Amygdala (tissue), 56 donors: ENCODE results near the gene PIGX.
"Not testable (repeated sequence)": the region's sequence is repeated elsewhere in the genome, so short reads cannot be mapped to it uniquely, and the experiment has no call there.

Source experiments
- DNase-seq, 56 donors: peaks; one replicate each; lab custom pipeline; 2025; lab: John Stamatoyannopoulos, UW

The PIGX gene

GRCh38 chr3:196699749-196700148 is 12.4 kb upstream of the PIGX start:
- DNase-seq = no peak

DNA sequence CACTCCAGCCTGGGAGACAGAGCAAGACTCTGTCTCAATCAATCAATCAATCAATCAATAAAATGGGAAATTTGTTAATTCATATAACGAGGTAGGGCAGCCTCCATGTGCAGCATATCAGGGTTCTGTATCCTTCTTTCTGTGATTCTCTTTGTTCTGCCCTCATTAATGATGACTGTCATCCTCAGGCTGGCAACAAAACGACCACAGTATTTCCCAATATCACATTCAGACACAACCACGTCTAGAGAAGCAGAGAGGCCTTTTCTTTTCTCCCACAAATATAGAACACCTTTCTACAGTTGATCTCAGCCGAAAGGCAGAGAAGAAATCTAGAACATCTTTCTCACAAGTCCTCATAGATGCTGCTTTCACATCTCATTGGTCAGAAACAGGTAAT is 11.4 kb upstream of the PIGX start:
- DNase-seq = no peak

GRCh38 chr3:196706327-196706726 is 5.8 kb upstream of the PIGX start:
- DNase-seq = no peak

GRCh38 chr3:196706731-196707130 is 5.4 kb upstream of the PIGX start:
- DNase-seq = no peak

DNA sequence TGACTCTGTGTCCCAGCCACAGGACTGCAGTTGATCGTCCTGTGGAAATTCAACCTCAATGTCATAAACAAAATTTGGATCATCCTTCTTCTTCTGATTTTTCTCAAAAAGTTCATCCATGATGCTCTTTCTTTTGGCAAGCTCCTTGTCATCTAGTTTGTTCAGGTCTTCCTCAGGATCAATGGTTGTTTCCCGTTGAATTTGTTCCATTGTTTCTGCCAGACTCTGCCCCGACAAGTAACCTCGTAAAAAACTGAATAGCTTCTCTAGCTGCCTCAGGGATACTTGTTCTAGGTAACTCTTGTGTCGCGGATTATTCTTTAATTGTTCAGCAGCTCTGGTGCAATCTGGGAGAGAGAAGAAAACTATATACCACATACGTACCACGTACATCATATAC is 4.6 kb upstream of the PIGX start:
- DNase-seq = no peak

DNA sequence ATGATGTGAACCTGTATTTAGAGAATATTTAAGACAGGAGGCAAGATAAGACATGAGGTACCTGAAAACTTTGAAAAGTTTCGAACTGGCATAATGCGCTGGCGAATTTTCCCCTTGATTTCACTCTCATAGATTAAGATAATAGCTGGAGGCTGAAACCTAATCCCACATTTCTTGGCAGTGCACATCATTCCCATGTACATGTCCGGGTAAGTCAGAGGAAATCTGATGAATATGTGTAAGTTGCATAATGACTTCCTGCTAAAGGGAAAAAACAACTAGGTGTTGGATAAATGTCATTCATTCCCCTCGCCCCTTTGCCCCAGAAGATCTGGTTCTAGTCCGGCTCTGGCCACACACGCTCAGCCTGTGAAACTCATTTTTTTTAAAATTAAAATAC is 3.7 kb upstream of the PIGX start:
- DNase-seq = no peak

- DNase-seq = peak in 39 of 56 donors; percentile 21 to 90 (median 69)
Observed at GRCh38 chr3:196712514-196713413, 587 bp downstream of the PIGX start.

DNA sequence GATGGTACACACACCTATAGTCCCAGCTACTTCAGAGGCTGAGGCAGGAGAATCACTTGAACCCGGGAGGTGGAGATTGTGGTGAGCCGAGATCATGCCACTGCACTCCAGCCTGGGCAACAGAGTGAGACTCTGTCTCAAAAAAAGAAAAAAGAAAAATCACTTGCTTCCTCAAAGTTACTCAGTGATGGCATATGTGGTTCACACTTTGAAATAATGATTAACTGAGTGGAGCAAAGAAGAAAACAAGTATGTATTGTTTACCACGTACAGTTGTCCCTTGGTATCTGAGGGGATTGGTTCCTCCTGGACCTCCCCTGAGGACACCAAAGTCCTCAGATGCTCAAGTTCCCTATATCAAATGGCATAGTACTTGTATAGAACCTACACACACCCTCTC is 5.0 kb downstream of the PIGX start:
- not testable (repeated sequence) for DNase-seq

DNA sequence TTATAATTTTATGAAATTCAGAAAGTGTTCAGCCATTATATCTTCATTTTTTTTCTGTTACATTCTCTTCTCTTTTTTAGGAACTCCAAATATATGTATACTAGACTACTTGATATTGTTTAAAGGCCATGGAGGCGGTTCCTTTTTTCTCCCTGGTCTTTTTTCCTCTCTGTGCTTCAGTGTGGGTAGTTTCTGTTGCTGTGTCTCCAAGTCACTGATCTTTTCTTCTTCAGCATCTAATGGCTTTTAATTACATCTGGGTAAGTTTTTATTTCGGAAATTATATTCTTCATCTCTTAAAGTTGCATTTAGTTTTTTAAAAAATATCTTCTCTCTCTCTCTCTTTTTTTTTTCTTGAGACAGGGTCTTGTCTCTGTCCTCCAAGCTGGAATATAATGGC is 8.9 kb downstream of the PIGX start:
- no peak for DNase-seq

DNA sequence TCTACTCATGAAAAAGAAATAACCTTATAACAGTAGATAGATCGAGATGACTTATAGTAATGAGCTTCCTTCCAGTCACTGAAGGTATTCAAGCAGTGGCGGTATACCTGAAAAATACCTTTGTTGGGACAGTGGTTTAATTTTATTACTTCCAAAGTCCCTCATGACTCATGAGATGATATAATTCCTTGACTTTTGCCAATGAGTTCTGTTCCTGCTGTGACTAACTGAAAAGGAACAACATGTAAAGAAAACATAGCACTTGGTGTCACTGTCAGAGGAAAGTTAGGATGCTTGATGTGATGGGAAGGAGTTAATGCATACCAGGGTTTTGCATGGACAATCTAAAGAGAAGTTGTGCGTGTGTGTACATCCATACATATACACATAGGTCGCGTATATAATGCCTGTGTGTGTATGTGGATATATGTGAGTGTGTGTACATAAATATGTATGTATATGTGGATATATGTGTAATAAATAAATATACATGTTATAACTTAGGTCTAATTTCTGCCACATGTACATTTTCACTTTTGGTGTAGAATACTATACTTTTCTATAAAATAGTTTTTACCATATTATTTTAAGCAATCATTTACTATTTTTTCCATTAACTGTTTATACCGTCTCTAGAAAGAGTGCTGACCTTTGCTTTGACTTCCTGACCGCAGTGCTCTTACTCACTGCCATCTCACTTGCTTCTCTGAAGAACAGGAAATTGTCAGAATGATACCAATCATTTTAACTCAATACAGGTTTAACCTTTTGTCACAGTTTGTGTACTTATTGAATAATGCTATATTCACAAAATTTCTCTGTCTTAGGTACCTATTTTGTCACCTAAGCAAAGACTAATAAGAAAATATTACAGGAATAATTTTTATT is 14.9 kb downstream of the PIGX start:
- no peak for DNase-seq

DNA sequence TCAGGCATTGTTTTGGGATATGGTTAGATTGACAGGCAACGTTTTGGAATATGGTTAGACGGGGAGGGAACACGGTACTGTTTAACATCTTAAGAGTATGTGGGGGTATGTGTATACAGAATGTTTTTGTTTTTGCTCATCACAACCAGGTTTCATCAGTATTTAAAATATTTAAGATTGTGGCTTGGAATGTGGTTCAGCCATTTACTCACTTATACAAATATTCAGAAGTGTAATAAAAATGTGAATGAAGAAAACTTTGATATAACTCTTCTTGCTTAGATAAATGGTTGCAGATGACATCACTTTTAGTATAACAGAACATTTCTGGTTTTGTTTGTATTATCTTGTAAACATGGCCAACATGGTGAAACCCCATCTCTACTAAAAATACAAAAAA is 23.6 kb downstream of the PIGX start:
- DNase-seq = no peak

- no peak for DNase-seq
Observed at GRCh38 chr3:196736670-196737374, 24.6 kb downstream of the PIGX start.

DNA sequence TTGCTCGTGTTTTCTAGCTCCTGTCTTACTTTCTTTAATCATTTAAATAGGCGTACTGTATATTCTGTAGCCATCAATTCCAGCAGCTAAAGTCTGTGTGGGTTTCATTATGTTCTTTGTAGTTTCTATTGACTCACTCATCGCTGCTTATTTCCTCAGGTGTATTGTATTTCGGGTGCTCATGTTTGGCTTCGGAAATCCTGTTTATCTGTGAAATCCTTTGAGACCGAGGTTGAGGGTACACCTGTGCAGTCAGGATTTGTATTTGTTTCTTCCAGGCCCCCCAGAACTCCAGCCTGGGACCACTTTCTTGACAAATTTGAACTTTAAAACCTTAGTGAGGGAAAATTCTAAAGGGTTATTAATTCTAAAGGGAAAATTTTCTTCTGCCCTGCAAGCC is 25.5 kb downstream of the PIGX start:
- no peak for DNase-seq

DNA sequence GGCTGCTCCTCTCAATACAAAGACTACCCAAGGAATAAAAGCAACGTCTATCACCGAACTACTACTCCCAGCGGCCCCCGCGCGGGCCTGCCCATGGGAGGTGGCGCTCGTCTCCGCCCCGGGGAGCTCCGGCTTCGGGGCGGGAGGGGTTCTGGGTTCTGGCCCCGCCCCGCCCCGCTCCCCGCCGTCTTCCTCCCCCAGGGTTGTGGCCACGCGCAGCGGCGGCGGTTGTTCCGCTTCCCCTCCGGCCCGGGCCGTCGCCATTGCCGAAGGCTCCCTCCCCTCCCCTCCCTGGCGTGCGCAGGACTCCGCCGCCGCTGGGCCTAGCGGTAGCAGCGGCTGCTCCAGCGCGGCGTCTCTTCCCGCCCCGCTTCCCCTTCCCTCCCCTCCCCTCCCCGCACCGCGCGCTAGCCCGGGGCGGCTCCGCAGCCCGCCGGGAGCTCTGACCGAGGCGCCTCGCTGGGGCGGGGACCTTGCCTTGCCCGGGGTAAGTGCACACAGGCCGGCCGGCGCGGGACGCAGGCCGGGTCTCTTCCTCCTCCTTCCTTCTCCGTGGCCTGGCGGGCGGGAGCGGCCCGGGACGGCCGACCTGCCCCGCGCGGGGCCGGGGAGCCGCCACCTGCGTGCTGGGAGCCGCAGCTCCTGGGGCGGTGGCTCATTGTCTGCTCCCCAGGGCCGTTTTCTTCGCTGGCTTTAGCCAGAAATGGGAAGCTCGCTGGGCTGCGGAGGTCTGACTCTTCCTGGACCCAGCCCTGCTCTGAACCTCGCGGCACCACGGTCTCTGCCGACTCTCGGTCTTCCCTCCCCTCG is 27.7 kb downstream of the PIGX start, which contains the start of gene PAK2:
Gene PAK2 (plus strand): TSS at position 187 of the 810 bp plus-strand sequence. CDS start 42,790 bp downstream, outside the sequence.
- DNase-seq = peak; percentile 62 to 96 (median 88)

- DNase-seq = peak in 16 of 56 donors; percentile 11 to 63 (median 34)
Observed at GRCh38 chr3:196740481-196741248, 28.5 kb downstream of the PIGX start.

- no peak for DNase-seq
Observed at GRCh38 chr3:196741249-196741889, 29.2 kb downstream of the PIGX start.

- DNase-seq = not testable (repeated sequence)
Observed at GRCh38 chr3:196743569-196743968, 31.4 kb downstream of the PIGX start.

- DNase-seq = no peak
Observed at GRCh38 chr3:196749125-196749524, 36.9 kb downstream of the PIGX start.
